DOHH2 (cell line): Measurements from ENCODE around the gene SYNGAP1.
"Not testable (repeated sequence)": the region's sequence is repeated elsewhere in the genome, so short reads cannot be mapped to it uniquely, and the experiment has no call there.

Experiments
- H3F3A ChIP-seq: fragments of 200-600 bp; sonication (generic), shearing (Covaris generic); 2 replicates; pipeline ENCODE4 v1.6.0; 2016; ENCODE audit warnings: antibody characterized with exemption, mild to moderate bottlenecking; ENCODE audit not compliant: control insufficient read depth, insufficient read depth
- H3K27ac ChIP-seq: fragments of 200-600 bp; sonication (generic); 2 replicates; pipeline ENCODE4 v1.5.1; 2014; ENCODE audit warnings: low read depth, mild to moderate bottlenecking, low read length, moderate library complexity
- H3K27me3 ChIP-seq: fragments of 200-600 bp; sonication (generic); 2 replicates; pipeline ENCODE4 v1.6.1; 2014; ENCODE audit warnings: mild to moderate bottlenecking, low read length, mixed read lengths; ENCODE audit not compliant: control insufficient read depth
- H3K36me3 ChIP-seq: fragments of 200-600 bp; sonication (generic); 2 replicates; pipeline ENCODE4 v1.6.1; 2014; ENCODE audit warnings: mild to moderate bottlenecking, low read length, moderate library complexity, mixed read lengths; ENCODE audit not compliant: control insufficient read depth
- H3K4me1 ChIP-seq: fragments of 200-600 bp; sonication (generic); 2 replicates; pipeline ENCODE4 v1.6.1; 2014; ENCODE audit warnings: mild to moderate bottlenecking, low read length, mixed read lengths; ENCODE audit not compliant: control insufficient read depth
- H3K4me2 ChIP-seq: fragments of 200-600 bp; sonication (generic); 2 replicates; pipeline ENCODE4 v1.6.0; 2014; ENCODE audit warnings: mild to moderate bottlenecking, low read length, moderate library complexity
- H3K4me3 ChIP-seq: fragments of 200-600 bp; sonication (generic); 2 replicates; pipeline ENCODE4 v1.5.1; 2014; ENCODE audit warnings: mild to moderate bottlenecking, low read length, mixed read lengths
- H3K79me2 ChIP-seq: fragments of 200-600 bp; sonication (generic); 2 replicates; pipeline ENCODE4 v1.6.1; 2014; ENCODE audit warnings: mild to moderate bottlenecking, low read length, mixed read lengths; ENCODE audit not compliant: control insufficient read depth
- H3K9me2 ChIP-seq: fragments of 200-600 bp; sonication (generic); replicated peaks from 2 replicates; pipeline ENCODE4 v1.6.1; 2014; ENCODE audit warnings: mild to moderate bottlenecking, low read length, mixed read lengths; ENCODE audit not compliant: control insufficient read depth
- H3K9me3 ChIP-seq: fragments of 200-600 bp; sonication (generic); 2 replicates; pipeline ENCODE4 v1.6.1; 2014; ENCODE audit warnings: antibody characterized with exemption, low read length, mixed read lengths; ENCODE audit not compliant: control insufficient read depth, insufficient read depth
- H4K20me1 ChIP-seq: fragments of 200-600 bp; sonication (generic); 2 replicates; pipeline ENCODE4 v1.6.0; 2014; ENCODE audit warnings: low read depth, mild to moderate bottlenecking, antibody characterized with exemption, low read length, moderate library complexity; ENCODE audit not compliant: control insufficient read depth, insufficient read depth
- CTCF ChIP-seq: fragments of 200-600 bp; sonication (generic); IDR thresholded peaks from one replicate; pipeline ENCODE4 v1.5.1; 2014; ENCODE audit warnings: antibody characterized with exemption, mild to moderate bottlenecking, low read depth, low read length; ENCODE audit not compliant: poor library complexity, severe bottlenecking
- EZH2phosphoT487 ChIP-seq: fragments of 200-600 bp; sonication (generic); IDR thresholded peaks from 2 replicates; pipeline ENCODE4 v1.6.1; 2017; ENCODE audit warnings: borderline replicate concordance, mild to moderate bottlenecking, antibody characterized with exemption, low read length, moderate library complexity, mixed read lengths

Gene SYNGAP1

GRCh38 chr6:33397541-33397940 is 22.3 kb upstream of the SYNGAP1 start:
- Histone ChIP-seq H3K4me3 (no peak overlapping the region), H3K9me2 (no peaks in the 10 kb centered on the region), H3K4me2 (no peak overlapping the region), H3K79me2 (peaks cover 83% of the 10 kb centered on the region), H3K27me3 (no peaks in the 10 kb centered on the region), H3K4me1 (peaks cover 23% of the 10 kb centered on the region), H3K27ac (no peak overlapping the region), H4K20me1 (peaks cover 22% of the 10 kb centered on the region; the same call in 1 of the 2 replicates), H3F3A (peaks cover 11% of the 10 kb centered on the region), H3K9me3 (no peaks in the 10 kb centered on the region), H3K36me3 (peaks cover 87% of the 10 kb centered on the region)
- TF ChIP-seq CTCF = no peak
- TF ChIP-seq EZH2phosphoT487 = no peak

- peaks cover 23% of the 10 kb centered on the region for H3K4me1 ChIP-seq
- not testable (repeated sequence) for H3K27ac ChIP-seq, H3K9me2 ChIP-seq, H3K4me3 ChIP-seq, H3K27me3 ChIP-seq, H3F3A ChIP-seq, H3K9me3 ChIP-seq, H3K4me2 ChIP-seq
- peaks cover 77% of the 10 kb centered on the region for H3K79me2 ChIP-seq
- peaks cover 87% of the 10 kb centered on the region for H3K36me3 ChIP-seq
- H4K20me1 ChIP-seq = peaks cover 22% of the 10 kb centered on the region; the same call in 1 of the 2 replicates
Measured at GRCh38 chr6:33398601-33399000, 21.3 kb upstream of the SYNGAP1 start.

- not testable (repeated sequence) for H3K4me3 ChIP-seq, H3K9me3 ChIP-seq, H3K4me2 ChIP-seq, H3K9me2 ChIP-seq, H3K27me3 ChIP-seq, H3K27ac ChIP-seq
- H3K79me2 ChIP-seq = peaks cover 64% of the 10 kb centered on the region
- peaks cover 88% of the 10 kb centered on the region for H3K36me3 ChIP-seq
- peaks cover 13% of the 10 kb centered on the region; the same call in 1 of the 2 replicates for H4K20me1 ChIP-seq
- H3K4me1 ChIP-seq = peaks cover 11% of the 10 kb centered on the region
- H3F3A ChIP-seq = peaks cover 10% of the 10 kb centered on the region
Measured at GRCh38 chr6:33399881-33400280, 20.0 kb upstream of the SYNGAP1 start.

GRCh38 chr6:33404884-33405283 is 15.0 kb upstream of the SYNGAP1 start:
- H3K9me3 ChIP-seq = no peaks in the 10 kb centered on the region
- H3K27me3 ChIP-seq = no peaks in the 10 kb centered on the region
- H3K4me1 ChIP-seq = peaks cover 9% of the 10 kb centered on the region
- peaks cover 16% of the 10 kb centered on the region for H3K79me2 ChIP-seq
- H3K4me3 ChIP-seq = no peak overlapping the region
- TF ChIP-seq EZH2phosphoT487 = no peak
- TF ChIP-seq CTCF = no peak
- H3K27ac ChIP-seq = no peak overlapping the region
- H3K36me3 ChIP-seq = peaks cover 86% of the 10 kb centered on the region
- no peaks in the 10 kb centered on the region for H3K9me2 ChIP-seq
- H4K20me1 ChIP-seq = no peaks in the 10 kb centered on the region
- H3K4me2 ChIP-seq = no peak overlapping the region
- peaks cover 41% of the 10 kb centered on the region for H3F3A ChIP-seq
